Kidney (tissue), 14 donors: ENCODE data around the gene NEK6. TPM values are rescaled to one million over a fixed set of nuclear protein-coding genes. Genes with fewer than 3 reads are reported as not detected.

Experiments
- DNase-seq, 5 donors: peaks; one replicate each; pipeline ENCODE4 v3.0.0-alpha.2; 2013 to 2020
- FAIRE-seq: peaks from 2 replicates; lab custom pipeline; 2012; peaks lifted over from hg19 to GRCh38; lab: Jason Lieb, UNC
- H3K27ac ChIP-seq, 2 donors: one replicate each; pipeline ENCODE4 v1.7.0; 2013; ENCODE audit warnings: low read depth in 2 of 2, low read length in 2 of 2, inconsistent platforms in 1 of 2
- H3K27me3 ChIP-seq: one replicate; pipeline ENCODE4 v1.7.1; 2013; ENCODE audit warnings: low read length, inconsistent platforms; ENCODE audit not compliant: control insufficient read depth, insufficient read depth
- H3K36me3 ChIP-seq, 3 donors: one replicate each; pipeline versions ENCODE4 v1.7.0 to v1.7.1; 2013; ENCODE audit warnings: low read length in 3 of 3, control low read depth in 1 of 3, inconsistent platforms in 1 of 3; ENCODE audit not compliant: insufficient read depth in 3 of 3, control insufficient read depth in 2 of 3
- H3K4me1 ChIP-seq, 3 donors: one replicate each; pipeline versions ENCODE4 v1.7.0 to v1.7.1; 2013; ENCODE audit warnings: low read length in 3 of 3, inconsistent platforms in 1 of 3, low read depth in 1 of 3; ENCODE audit not compliant: control insufficient read depth in 2 of 3, insufficient read depth in 2 of 3
- H3K4me3 ChIP-seq, 3 donors: one replicate each; pipeline versions ENCODE4 v1.7.0 to v1.8.1; 2013; ENCODE audit warnings: low read length in 3 of 3, control low read depth in 1 of 3, inconsistent platforms in 1 of 3
- H3K9ac ChIP-seq, 3 donors: one replicate each; pipeline versions ENCODE4 v1.7.0 to v1.7.1; 2013; ENCODE audit warnings: low read length in 3 of 3, control low read depth in 1 of 3, inconsistent platforms in 1 of 3
- H3K9me3 ChIP-seq, 3 donors: one replicate each; pipeline versions ENCODE4 v1.7.0 to v1.7.1; 2013; ENCODE audit warnings: low read length in 3 of 3, control low read depth in 1 of 3, inconsistent platforms in 1 of 3; ENCODE audit not compliant: control insufficient read depth in 2 of 3, insufficient read depth in 1 of 3
- intact Hi-C: fragments of 100-400 bp; cut with DNase I; formaldehyde crosslinking; loops from one replicate; pipeline ENCODE4 v1.11.1; 2022
- polyA plus RNA-seq: library from polyadenylated mRNA; stranded (reverse); fragments of 350-450 nt; fragmentation: Illumina TruSeq; extraction: RNeasy Lipid Tissue Mini Kit (QIAGEN cat#74804); gene quantifications from one replicate; pipeline ENCODE4 v1.2.3, GENCODE V29; 2014; ENCODE audit warnings: low read depth, low replicate concordance; ENCODE audit not compliant: insufficient read depth
- total RNA-seq: library from RNA; stranded (reverse); fragmentation: NEBNext Ultra II Directional; extraction: Animal tissue kit (Norgen Biotek cat#: 25700); gene quantifications from one replicate; pipeline ENCODE4 v1.2.1, GENCODE V29; 2021
- TF ChIP-seq, protein P1 (sequence below): IDR thresholded peaks from 3 replicates; pipeline ENCODE4 v1.5.1; 2012; ENCODE audit warnings: mild to moderate bottlenecking, moderate library complexity, borderline replicate concordance; ENCODE audit not compliant: insufficient read depth; ENCODE audit errors: extremely low read depth
- donor health status: control.
- donor health status: control.
- donor health status: control.
- donor health status: control.
- donor health status: control.
- donor health status: DM: yes; HTN: yes; CAD: no.
- donor health status: Normal renal cell carcinoma (clear cell type).

NEK6 gene
- total and polyA plus RNA-seq, 2 donors from 2014 or later = 14.9 to 82.1 TPM

DNA sequence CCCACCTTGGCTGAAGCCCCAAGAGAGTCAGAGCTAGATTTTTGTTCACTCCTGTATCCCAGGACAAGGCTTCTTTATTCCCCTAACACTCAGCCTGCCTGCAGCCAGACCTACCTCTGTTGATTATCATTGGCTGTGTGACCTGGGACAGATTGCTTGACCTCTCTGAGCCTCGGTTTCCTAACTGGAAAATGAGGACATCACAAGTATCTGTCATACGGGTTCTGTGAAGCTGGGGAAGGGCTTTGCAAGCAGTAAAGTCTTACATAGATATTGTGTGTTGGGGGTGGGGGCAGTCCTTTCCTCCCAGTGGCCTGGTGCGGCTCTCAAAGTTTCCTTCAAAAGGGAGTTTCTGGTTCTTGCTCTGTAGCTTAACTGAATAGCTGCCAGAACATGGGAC lies 2.5 kb upstream of the NEK6 start:
- H3K4me1 ChIP-seq = peaks cover 2 to 9% (median 5%) of the 10 kb centered on the region in 3 donors
- intact Hi-C loops = no loop called here
- peak in 1 of 5 donors; percentile 20 for DNase-seq
- no peak overlapping the region for H3K4me3 ChIP-seq
- H3K36me3 ChIP-seq = no peaks in the 10 kb centered on the region
- no peaks in the 10 kb centered on the region for H3K27me3 ChIP-seq
- TF ChIP-seq, protein P1, sequence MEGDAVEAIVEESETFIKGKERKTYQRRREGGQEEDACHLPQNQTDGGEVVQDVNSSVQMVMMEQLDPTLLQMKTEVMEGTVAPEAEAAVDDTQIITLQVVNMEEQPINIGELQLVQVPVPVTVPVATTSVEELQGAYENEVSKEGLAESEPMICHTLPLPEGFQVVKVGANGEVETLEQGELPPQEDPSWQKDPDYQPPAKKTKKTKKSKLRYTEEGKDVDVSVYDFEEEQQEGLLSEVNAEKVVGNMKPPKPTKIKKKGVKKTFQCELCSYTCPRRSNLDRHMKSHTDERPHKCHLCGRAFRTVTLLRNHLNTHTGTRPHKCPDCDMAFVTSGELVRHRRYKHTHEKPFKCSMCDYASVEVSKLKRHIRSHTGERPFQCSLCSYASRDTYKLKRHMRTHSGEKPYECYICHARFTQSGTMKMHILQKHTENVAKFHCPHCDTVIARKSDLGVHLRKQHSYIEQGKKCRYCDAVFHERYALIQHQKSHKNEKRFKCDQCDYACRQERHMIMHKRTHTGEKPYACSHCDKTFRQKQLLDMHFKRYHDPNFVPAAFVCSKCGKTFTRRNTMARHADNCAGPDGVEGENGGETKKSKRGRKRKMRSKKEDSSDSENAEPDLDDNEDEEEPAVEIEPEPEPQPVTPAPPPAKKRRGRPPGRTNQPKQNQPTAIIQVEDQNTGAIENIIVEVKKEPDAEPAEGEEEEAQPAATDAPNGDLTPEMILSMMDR = no peak
- H3K9me3 ChIP-seq = no peaks in the 10 kb centered on the region
- FAIRE-seq = no peak
- H3K27ac ChIP-seq = no peak overlapping the region
- no peak overlapping the region for H3K9ac ChIP-seq

GRCh38 chr9:124256517-124257069 lies 1.2 kb upstream of the NEK6 start:
- Histone ChIP-seq H3K9ac (no peak overlapping the region), H3K36me3 (no peaks in the 10 kb centered on the region), H3K4me1 (peaks cover 2 to 20% (median 15%) of the 10 kb centered on the region in 3 donors), H3K4me3 (no peak overlapping the region), H3K27me3 (no peaks in the 10 kb centered on the region), H3K9me3 (no peaks in the 10 kb centered on the region), H3K27ac (no peak overlapping the region)
- peak; percentile 56 to 77 (median 70) for DNase-seq
- no peak for FAIRE-seq
- intact Hi-C loops = no loop called here
- TF ChIP-seq, protein P1 = no peak

- no peak for FAIRE-seq
- DNase-seq = peak in 3 of 5 donors; percentile 60 to 74 (median 67)
- intact Hi-C loops = no loop called here
- no peaks in the 10 kb centered on the region for H3K36me3 ChIP-seq
- peaks cover 2 to 21% (median 20%) of the 10 kb centered on the region in 3 donors for H3K4me1 ChIP-seq
- no peaks in the 10 kb centered on the region for H3K27me3 ChIP-seq
- H3K9me3 ChIP-seq = no peaks in the 10 kb centered on the region
- H3K9ac ChIP-seq = no peak overlapping the region
- TF ChIP-seq, protein P1 = no peak
- H3K27ac ChIP-seq = no peak overlapping the region
- peak overlapping the region; percentile 21 to 60 (median 51) for H3K4me3 ChIP-seq
Observed at GRCh38 chr9:124257070-124257843, 492 bp upstream of the NEK6 start.
